Astrocyte (in vitro differentiated cells and primary cell): Measurements from ENCODE around the gene HBA2. TPM values are rescaled to one million over a fixed set of nuclear protein-coding genes. Genes with fewer than 3 reads are reported as not detected.

Experiments
- DNase-seq: peaks from one replicate; pipeline ENCODE4 v3.0.0-alpha.2; 2010; ENCODE audit warnings: low read depth
- FAIRE-seq: peaks from 2 replicates; lab custom pipeline; 2011; peaks lifted over from hg19 to GRCh38; lab: Jason Lieb, UNC
- H2AFZ ChIP-seq: 2 replicates; pipeline ENCODE4 v1.6.0; 2012; ENCODE audit warnings: low read depth, low read length, inconsistent platforms
- H3K27ac ChIP-seq: 2 replicates; pipeline ENCODE4 v1.5.1; 2011; ENCODE audit warnings: low read depth, low read length, inconsistent platforms
- H3K27me3 ChIP-seq: 2 replicates; pipeline ENCODE4 v1.6.0; 2011; ENCODE audit warnings: low read length, inconsistent platforms; ENCODE audit not compliant: insufficient read depth
- H3K36me3 ChIP-seq: 2 replicates; pipeline ENCODE4 v1.5.1; 2011; ENCODE audit warnings: low read length, inconsistent platforms; ENCODE audit not compliant: insufficient read depth
- H3K4me1 ChIP-seq: 2 replicates; pipeline ENCODE4 v1.5.1; 2011; ENCODE audit warnings: low read length, inconsistent platforms; ENCODE audit not compliant: insufficient read depth
- H3K4me2 ChIP-seq: 2 replicates; pipeline ENCODE4 v1.6.0; 2012; ENCODE audit warnings: low read length, inconsistent platforms
- H3K4me3 ChIP-seq: 2 replicates; pipeline ENCODE4 v1.5.1; 2011; ENCODE audit warnings: low read depth, mild to moderate bottlenecking, low read length, inconsistent platforms; ENCODE audit not compliant: insufficient read depth
- H3K79me2 ChIP-seq: 2 replicates; pipeline ENCODE4 v1.6.0; 2012; ENCODE audit warnings: mild to moderate bottlenecking, low read length, inconsistent platforms; ENCODE audit not compliant: insufficient read depth
- H3K9ac ChIP-seq: 2 replicates; pipeline ENCODE4 v1.6.0; 2012; ENCODE audit warnings: mild to moderate bottlenecking, low read length, inconsistent platforms
- H3K9me3 ChIP-seq: 2 replicates; pipeline ENCODE4 v1.5.1; 2012; ENCODE audit warnings: low read depth, mild to moderate bottlenecking, low read length, inconsistent platforms; ENCODE audit not compliant: insufficient read depth
- H4K20me1 ChIP-seq: 2 replicates; pipeline ENCODE4 v1.6.0; 2012; ENCODE audit warnings: low read length, inconsistent platforms; ENCODE audit not compliant: insufficient read depth
- H3K27ac Mint-ChIP-seq: one replicate; pipeline ENCODE4 v1.8.0; 2021; ENCODE audit warnings: mild to moderate bottlenecking, mixed read lengths; ENCODE audit not compliant: unreplicated experiment
- H3K27me3 Mint-ChIP-seq: one replicate; pipeline ENCODE4 v1.8.0; 2021; ENCODE audit warnings: low read depth, mixed read lengths; ENCODE audit not compliant: unreplicated experiment
- H3K36me3 Mint-ChIP-seq: one replicate; pipeline ENCODE4 v1.8.0; 2021; ENCODE audit warnings: low read depth, mixed read lengths; ENCODE audit not compliant: unreplicated experiment
- H3K4me1 Mint-ChIP-seq: one replicate; pipeline ENCODE4 v1.8.0; 2021; ENCODE audit warnings: low read depth, mixed read lengths; ENCODE audit not compliant: unreplicated experiment
- H3K4me3 Mint-ChIP-seq: one replicate; pipeline ENCODE4 v1.8.0; 2021; ENCODE audit warnings: mild to moderate bottlenecking, moderate library complexity, mixed read lengths; ENCODE audit not compliant: unreplicated experiment
- H3K9me3 Mint-ChIP-seq: one replicate; pipeline ENCODE4 v1.8.0; 2021; ENCODE audit warnings: mild to moderate bottlenecking, mixed read lengths; ENCODE audit not compliant: unreplicated experiment
- CTCF ChIP-seq: IDR thresholded peaks from 2 replicates; pipeline ENCODE4 v1.5.1; 2011; ENCODE audit warnings: low read depth, mild to moderate bottlenecking, inconsistent platforms, low read length, moderate library complexity; ENCODE audit not compliant: insufficient read depth
- EZH2 ChIP-seq: IDR thresholded peaks from 2 replicates; pipeline ENCODE4 v1.6.1; 2012; ENCODE audit warnings: mild to moderate bottlenecking, low read length, inconsistent platforms; ENCODE audit not compliant: insufficient read depth
- total RNA-seq: library from RNA; stranded (reverse); gene quantifications from 2 replicates; pipeline ENCODE4 v1.2.1, GENCODE V29; 2021

HBA2 gene
- total RNA-seq, 1 donor from 2014 or later: 1.4 TPM

DNA sequence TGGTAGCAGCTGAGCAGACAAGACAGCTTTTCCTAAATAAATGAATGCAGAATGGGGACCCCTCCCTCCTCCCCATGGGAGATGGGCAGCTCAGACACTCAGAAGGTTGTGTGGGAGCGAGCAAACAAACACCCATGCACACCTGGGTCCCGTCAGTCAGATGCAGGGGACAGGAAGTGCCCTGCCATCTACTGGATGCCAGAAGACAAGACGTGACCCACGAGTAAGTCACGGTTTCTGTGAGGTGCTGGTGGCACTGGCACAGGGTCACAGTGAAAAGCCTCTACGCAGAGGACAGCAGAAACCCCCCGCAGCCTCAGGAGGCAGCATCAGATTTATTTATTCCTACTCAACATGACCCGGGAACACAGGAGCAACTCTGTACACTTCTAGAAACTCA is 16.0 kb downstream of the HBA2 start:
- Histone ChIP-seq H3K4me3 (no peak overlapping the region), H4K20me1 (peaks cover 72% of the 10 kb centered on the region), H3K27me3 (no peaks in the 10 kb centered on the region), H3K9me3 (no peaks in the 10 kb centered on the region), H2AFZ (no peak overlapping the region), H3K4me2 (no peak overlapping the region), H3K27ac (no peak overlapping the region), H3K36me3 (peaks cover 37% of the 10 kb centered on the region), H3K9ac (no peak overlapping the region), H3K79me2 (peaks cover 6% of the 10 kb centered on the region), H3K4me1 (no peaks in the 10 kb centered on the region)
- H3K27ac Mint-ChIP-seq: no peak overlapping the region
- no peaks in the 10 kb centered on the region for H3K9me3 Mint-ChIP-seq
- peaks cover 27% of the 10 kb centered on the region for H3K36me3 Mint-ChIP-seq
- H3K27me3 Mint-ChIP-seq: no peaks in the 10 kb centered on the region
- H3K4me3 Mint-ChIP-seq: no peak overlapping the region
- FAIRE-seq (no peak), DNase-seq (no peak)
- H3K4me1 Mint-ChIP-seq: peaks cover 9% of the 10 kb centered on the region
- TF ChIP-seq EZH2 (no peak), CTCF (no peak)

DNA sequence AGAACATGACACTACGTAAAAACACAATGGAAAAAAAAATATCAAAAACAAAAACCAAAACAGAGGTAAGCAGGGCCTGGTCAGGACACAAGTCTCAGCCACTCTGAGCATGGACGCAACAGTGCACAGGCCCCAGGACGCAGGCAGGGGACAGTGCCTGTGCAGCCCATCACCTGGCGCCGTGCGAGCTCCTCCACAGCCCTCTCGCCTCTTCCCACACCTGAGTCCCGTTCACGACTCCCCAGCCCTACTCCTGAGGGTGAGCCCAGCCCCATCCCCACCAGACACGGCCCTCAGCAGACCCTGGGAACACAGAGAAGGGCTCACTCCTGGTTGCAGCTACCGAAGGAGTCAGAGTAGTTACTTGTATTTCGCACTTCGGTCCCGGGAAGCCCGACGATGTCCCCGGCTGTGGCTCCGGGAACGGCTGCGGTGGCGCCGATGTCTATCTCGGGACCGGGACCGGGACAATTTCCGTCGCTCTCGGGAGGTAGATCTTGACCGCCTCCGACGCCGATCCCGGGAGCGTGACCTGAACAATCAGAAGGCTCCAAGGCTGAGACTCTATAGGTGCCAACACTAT is 17.0 kb downstream of the HBA2 start:
- H3K27ac Mint-ChIP-seq: no peak overlapping the region
- no peaks in the 10 kb centered on the region for H3K27me3 Mint-ChIP-seq
- H3K9me3 Mint-ChIP-seq: no peaks in the 10 kb centered on the region
- no peak overlapping the region for H3K4me3 Mint-ChIP-seq
- TF ChIP-seq EZH2 (no peak), CTCF (no peak)
- Histone ChIP-seq H4K20me1 (peaks cover 73% of the 10 kb centered on the region), H3K36me3 (peaks cover 37% of the 10 kb centered on the region), H3K9me3 (no peaks in the 10 kb centered on the region), H3K79me2 (peaks cover 6% of the 10 kb centered on the region), H3K4me1 (no peaks in the 10 kb centered on the region), H3K4me2 (no peak overlapping the region), H3K9ac (no peak overlapping the region), H3K4me3 (no peak overlapping the region), H3K27ac (no peak overlapping the region), H3K27me3 (no peaks in the 10 kb centered on the region), H2AFZ (no peak overlapping the region)
- no peak for DNase-seq
- H3K4me1 Mint-ChIP-seq: peaks cover 9% of the 10 kb centered on the region
- peaks cover 31% of the 10 kb centered on the region for H3K36me3 Mint-ChIP-seq
- no peak for FAIRE-seq

- Histone ChIP-seq H3K9ac (peak overlapping the region; percentile 14), H3K27me3 (no peaks in the 10 kb centered on the region), H3K4me3 (no peak overlapping the region), H3K4me2 (peak overlapping the region; percentile 4), H3K79me2 (peaks cover 15% of the 10 kb centered on the region), H3K36me3 (peaks cover 47% of the 10 kb centered on the region), H4K20me1 (peaks cover 75% of the 10 kb centered on the region), H3K4me1 (no peaks in the 10 kb centered on the region), H2AFZ (no peak overlapping the region), H3K9me3 (no peaks in the 10 kb centered on the region), H3K27ac (no peak overlapping the region)
- Mint-ChIP-seq H3K4me1 (peaks cover 9% of the 10 kb centered on the region), H3K9me3 (no peaks in the 10 kb centered on the region), H3K27me3 (no peaks in the 10 kb centered on the region), H3K27ac (peak overlapping the region; percentile 38), H3K4me3 (no peak overlapping the region), H3K36me3 (peaks cover 31% of the 10 kb centered on the region)
- DNase-seq (peak; percentile 16), FAIRE-seq (no peak)
- no peak for TF ChIP-seq CTCF
- no peak for TF ChIP-seq EZH2
Observed at GRCh38 chr16:191831-192230, 19.2 kb downstream of the HBA2 start.
